ENCODE results near the gene CTTNBP2.

CTTNBP2 gene

DNA sequence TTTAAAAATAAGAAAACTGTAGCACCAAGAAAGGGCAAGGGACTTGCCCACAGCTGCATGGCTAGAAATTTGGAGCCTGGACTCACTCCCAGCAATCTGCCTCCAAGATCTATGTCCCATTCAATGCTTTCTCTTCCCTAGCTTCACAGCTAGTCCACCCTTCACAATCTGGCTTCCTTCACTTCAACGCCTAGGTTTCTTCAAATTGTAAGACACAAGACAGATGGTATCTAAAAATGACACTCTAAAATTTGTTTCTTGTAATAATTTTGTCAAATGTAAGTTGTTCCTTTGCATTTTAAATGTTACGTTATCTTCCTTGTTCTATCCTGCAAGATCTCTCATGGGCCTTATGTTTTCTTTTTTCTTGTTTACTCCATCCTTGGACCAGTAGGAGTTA, 48.6 kb downstream of the CTTNBP2 start:
- DNase-seq, result no peak

DNA sequence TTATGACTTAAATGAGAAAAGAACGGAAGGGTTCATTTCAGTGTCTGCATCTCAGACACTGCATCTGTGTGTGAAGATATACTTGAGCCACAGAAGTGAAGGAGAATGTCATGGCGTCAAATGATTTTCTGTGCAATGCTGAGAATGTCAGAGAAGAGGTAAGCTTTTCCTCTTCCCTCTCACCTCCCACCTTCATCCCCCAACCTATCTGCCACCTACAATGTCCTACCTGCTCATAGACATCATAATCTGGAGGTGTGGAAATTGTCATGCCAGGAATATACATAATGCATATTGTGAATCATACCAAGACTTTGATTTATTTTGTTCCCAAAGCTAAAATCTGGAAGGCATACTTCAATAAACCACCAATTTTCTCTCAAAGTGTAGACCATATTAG, 53.7 kb downstream of the CTTNBP2 start:
- DNase-seq, result no peak

DNA sequence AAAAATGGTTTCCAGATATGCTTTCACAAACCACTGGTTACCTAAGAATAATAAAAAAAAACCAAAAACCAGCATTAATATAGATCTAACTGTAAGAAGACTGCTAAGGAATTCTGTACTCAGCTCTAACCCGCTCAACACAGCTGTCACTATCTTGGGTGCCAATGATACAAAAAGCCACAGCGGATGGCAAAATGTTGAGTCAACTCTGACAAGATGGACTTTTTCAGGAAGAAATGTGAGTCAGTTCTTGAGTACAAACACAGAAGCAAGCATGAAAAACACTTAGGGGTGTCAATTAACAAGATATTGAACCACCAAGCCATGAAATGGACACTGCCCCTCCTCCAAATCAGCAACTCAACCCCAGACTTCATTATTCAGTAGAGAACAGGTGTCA, 55.0 kb downstream of the CTTNBP2 start:
- DNase-seq, result no peak

DNA sequence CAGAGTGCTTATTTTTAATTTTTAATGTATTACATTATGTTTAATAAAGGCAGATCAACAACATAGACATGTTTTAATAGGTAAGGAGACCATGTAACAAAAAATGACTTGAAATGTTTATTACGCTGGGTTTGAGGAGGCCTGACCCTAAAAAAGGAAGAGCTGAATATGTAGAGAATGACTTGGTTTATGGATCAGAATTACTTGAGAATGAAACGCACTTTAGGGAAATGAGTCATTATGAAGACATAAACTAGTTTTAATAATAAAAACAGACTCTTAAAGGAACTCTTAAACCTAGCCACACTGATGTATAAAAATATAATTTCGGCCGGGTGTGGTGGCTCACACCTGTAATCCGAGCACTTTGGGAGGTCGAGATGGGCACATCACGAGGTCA, 56.5 kb downstream of the CTTNBP2 start:
- DNase-seq, result no peak

DNA sequence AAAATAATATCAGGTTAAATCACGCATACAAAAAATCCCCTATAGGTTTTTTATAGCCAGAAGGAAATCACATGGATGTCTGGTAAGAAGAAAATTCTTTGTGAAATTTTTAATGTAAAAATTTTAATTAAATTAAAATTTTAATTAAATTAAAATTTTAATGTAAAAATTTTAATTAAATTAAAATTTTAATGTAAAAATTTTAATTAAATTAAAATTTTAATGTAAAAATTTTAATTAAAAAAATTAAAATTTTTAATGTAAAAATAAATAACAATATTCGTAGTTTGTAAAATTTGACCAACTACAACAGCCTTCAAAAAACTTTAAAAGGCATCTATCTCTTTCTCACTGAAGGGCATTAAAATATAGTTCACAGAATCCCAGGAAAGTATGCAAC, 61.5 kb downstream of the CTTNBP2 start:
- DNase-seq, result no peak

DNA sequence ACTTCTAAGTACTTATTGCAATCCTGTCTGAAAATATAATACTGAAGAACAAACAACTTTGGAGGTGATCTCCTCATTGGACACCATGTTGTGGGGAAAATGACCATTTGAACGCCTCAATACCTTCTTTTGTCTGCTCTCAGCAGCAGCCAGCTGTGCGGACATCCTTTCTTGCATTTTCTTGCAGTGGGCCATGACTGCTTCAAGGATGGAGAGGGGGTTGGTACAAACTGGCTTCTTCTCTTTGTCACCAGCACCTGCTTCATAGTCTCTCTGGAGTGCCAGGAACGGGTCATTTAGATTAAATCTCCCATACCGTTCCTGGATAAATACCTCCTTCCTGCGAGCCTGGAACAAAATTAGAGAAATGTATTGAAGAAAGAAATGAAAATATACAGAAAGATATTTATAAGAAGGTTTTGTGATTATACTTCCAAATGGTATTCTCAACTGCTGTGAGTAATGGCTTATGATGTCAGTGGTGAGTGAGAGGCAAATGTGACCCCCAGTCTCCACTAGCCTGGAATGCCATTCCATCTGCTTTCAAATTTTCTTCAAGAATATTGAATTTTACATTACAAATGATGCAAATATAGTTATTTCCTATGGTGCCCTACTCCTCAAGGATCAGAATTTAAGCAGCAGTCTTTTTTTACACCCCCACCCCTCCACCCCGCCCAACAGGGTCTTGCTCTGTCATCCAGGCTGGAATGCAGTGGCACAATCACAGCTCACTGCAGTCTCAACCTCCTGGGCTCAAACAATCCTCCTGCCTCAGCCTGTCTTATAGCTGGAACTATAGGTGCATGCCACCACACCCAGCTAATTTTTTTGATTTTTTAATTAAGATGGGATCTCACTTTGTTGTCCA, 62.4 kb downstream of the CTTNBP2 start:
- DNase-seq, result no peak

DNA sequence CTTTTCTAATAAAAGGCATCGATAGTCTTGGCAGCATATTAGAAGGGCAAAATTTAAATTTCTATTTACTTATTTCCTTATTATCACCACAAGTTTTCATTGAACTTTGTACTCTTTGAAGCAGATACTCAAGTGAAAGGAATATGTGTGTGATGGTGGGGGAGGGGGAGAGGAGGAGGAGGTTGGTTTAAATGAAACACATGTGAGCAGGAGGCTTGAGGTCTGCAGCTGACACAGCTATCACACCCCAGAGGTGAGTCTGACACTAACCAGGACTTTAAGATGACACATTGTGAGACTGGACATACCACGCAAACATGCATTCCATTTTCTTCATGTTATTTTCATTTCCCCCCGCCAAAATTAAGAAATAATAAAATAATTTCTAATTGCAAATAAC, 63.3 kb downstream of the CTTNBP2 start:
- no peak for DNase-seq

DNA sequence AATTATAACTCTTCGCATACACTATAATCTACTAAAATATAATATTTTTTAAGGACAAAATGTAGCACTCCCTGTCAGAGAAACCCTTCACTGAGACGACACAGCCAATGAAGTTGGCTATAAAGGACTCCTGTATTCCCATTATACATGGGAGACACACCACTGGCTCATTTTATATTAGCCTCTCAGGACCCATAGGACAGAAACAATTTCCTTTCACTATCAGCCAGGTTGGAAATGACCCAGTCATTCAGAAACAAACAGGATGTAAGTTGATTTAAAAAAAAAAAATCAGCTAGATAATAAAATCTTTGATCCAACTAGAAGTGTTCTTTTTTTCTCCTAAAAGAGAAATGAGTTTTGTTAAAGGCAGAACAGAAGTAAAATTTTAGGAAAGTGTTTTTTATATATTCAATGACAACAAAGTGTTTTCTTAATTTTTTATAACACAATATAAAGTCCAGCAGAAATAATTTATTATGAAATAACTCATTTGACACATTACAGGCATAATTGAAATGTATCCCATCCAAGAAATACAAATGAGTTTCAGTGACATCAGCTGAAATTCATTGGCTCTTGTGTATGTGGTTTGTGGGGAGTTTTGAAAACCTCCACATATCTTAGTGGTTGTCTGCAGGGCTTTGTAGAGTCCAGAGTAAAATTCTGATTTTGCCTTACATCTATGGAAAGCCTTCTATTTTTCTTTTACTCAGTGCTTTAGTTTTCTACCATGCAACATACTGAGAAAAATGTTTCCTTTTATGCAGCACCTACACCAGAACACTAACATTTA, 64.1 kb downstream of the CTTNBP2 start:
- DNase-seq, result no peak

DNA sequence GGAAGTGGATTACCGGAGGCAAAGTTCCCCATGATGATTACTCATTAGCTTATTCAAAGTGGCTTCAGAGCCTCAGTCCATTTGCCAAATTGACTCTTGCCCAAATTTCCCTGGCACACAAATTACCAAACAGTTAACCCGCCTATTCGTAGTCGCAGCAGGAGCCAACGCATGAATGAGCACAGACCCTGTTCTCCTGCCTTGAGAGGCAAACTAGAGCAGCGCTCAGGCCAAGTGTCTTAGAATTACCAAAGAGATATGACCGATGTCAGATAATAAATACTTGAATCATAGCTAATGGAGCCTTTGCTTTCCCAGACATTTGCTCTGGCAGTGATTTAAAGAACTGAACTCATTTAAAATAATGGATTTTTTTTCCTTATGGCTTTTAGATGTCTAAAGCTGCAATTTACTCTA, 64.9 kb downstream of the CTTNBP2 start:
- DNase-seq, result no peak

DNA sequence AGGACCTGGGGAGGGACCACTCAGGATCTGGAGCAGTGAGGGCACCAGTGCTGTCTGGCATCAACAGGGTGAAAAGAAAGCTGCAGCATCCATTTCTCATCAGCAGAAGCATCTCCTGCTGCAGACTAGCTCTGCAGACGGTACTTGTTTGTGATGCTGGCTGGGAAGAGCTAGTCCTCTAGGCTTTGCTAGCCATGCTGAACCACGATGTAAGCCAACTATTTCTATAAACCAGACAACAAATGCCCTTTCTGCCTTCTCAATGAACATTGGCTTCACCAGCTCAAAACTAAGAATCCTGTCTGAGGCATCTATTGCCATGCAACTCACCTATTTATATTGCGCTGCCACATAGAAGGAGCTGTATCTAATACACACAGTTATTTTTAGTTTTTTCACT, 65.6 kb downstream of the CTTNBP2 start:
- no peak for DNase-seq

DNA sequence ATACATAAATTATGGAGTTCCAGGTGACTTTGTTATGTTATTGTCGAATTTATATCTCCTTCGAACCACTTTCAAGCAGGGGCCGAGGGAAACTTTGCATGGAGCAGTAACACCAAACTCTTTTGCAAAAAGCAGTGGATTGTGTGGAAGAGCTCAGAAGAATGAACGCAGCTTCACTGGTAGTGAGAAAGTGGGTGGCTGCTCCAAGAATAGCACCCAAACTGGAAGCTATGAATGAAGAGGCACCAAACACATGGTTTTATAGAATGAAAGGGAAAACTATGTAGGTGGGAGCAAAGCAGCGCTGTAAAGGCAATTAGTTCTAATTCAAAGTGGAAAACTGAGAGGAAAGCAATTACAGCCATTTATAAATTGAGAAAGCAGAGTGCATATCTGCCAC, 67.2 kb downstream of the CTTNBP2 start:
- no peak for DNase-seq

DNA sequence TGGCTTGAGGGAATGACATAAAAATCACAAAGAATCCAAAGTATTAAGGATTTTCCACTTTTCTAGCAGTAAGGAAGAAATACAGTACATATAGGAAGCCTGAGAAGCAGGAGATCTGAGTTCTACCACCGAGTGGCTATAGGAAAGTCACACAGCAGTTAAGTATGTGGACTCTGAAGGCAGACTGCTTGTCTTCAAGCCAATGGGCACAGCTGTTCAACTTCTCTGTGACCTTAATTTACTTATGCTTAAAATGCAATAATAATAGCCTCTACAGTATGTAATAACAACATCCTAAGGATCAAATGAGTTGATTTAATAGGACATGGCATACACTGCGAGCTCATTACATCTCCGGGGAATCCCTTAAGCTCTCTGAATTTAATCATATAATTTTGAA, 68.0 kb downstream of the CTTNBP2 start:
- DNase-seq, result no peak

DNA sequence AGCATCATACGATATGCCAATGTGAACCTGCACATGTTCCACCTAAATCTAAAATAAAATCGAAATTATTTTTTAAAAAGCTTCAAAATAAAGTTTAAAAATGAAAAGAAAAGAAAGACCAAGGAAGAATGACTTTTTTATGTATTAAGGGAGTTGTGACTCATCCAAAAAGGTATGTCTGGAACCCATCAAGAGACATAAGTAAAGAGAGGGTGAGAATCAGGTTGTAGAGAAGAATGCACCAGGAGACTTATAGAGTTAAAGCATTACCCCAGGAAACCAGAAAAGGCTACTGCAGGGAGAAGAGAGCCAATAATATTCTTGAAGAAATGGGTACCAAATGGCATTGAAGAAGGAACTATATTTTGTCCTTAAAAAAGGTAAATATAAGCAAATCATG, 69.8 kb downstream of the CTTNBP2 start:
- DNase-seq, result no peak

DNA sequence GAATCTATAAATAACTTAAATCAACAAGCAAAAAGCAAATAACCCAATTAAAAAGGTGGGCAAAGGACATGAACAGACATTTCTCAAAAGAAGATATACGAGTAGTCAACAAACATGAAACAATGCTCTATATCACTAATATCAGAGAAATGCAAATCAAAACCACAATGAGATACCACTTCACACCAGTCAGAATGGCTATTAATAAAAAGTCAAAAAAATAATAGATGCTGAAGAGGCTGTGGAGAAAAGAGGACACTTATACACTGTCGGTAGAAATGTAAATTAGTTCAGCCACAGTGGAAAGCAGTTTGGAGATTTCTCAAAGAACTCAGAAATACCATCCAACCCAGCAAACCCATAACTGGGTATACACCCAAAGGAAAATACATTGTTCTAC, 70.6 kb downstream of the CTTNBP2 start:
- DNase-seq, result no peak

DNA sequence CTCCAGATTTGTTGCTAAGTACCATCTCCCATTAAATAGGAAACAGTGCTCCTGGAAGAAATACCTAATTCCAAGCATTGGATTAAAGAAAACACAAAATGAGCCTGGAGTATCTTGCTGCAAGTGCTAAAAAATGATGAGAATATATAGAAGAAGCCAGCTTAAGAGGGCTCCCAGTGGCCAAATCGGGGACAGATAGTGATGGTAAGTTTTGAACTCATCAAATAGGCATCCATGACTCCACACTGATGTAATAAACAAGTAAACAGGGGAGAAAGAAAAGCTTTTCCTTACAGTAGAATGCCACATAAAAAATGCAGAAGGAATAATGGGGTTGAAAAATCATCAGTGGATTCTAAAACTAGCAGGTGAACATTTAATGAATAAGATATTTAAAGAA, 72.4 kb downstream of the CTTNBP2 start:
- no peak for DNase-seq

DNA sequence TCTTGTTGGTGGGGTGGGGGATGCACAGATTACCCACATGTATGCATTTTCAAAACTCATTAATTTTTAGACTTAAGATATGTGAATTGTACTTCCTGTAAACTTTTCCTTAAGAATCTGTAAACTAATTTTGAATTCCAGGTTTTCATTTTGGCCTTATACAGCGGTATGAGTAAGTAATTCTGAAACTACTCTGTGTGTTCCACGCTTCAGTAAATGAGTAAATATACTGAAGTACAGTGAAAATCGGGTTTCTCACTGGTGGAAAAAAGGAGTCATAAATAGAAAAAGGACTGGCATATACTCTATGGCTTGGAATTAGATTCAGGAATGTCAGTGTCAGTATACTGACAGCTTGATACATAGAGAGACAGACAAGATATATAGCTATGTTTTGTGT, 72.8 kb downstream of the CTTNBP2 start:
- DNase-seq, result no peak

DNA sequence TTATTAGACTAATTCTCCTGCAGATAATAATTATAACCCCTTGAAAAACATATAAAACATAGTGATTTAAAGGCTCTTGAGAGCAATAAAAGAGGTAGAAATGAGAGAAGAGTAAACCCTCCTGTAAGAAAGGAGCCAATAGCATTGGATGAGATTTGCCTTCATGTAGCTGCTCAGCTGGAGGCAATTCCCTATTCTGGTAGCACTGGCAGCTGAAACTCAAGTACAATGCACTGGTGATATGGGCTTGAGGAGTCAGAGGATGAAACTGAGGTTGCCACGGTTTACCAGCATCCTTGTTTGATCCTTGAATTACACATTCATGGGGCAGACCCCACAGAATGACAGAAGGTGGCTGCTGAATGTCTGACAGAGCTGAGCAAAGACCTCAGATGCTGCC, 76.4 kb downstream of the CTTNBP2 start:
- no peak for DNase-seq

DNA sequence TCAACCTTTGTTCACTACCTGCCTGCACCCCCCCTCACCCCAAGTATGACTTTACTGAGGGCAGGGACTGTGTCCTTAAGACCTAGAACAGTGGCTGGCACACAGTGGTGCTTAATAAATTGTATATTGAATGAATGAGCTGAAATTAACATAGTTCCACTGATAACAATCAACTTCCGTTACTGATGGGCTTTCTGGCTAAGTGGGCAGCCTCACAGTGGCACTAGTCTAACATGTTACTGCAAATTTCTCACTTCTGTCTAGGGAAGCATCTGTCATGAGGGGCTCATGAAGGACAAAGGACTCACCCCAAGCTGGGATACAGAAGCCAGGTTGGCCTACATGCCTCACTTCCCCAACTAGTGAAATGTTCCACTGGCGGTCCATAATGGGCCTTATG, 79.3 kb downstream of the CTTNBP2 start:
- DNase-seq, result no peak

DNA sequence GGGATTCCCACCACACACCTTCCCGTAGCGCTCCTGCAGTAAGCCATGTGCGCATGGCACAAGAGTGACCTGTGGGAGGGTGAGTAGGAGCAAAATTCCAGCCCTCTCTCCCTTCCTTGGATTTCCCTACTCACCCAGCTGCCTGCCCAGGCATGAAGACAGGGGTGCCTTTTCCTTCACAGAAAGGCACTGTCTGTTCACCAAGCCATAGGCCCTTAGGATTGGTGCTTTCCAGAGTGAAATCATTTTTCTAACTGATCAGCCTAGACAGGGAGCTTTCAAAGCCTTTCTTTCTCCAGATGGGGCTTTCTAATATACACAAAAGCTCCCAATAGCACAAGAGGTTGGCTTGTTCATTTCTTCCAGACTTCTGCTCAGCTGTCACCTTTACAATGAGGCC, 79.7 kb downstream of the CTTNBP2 start:
- DNase-seq, result no peak

DNA sequence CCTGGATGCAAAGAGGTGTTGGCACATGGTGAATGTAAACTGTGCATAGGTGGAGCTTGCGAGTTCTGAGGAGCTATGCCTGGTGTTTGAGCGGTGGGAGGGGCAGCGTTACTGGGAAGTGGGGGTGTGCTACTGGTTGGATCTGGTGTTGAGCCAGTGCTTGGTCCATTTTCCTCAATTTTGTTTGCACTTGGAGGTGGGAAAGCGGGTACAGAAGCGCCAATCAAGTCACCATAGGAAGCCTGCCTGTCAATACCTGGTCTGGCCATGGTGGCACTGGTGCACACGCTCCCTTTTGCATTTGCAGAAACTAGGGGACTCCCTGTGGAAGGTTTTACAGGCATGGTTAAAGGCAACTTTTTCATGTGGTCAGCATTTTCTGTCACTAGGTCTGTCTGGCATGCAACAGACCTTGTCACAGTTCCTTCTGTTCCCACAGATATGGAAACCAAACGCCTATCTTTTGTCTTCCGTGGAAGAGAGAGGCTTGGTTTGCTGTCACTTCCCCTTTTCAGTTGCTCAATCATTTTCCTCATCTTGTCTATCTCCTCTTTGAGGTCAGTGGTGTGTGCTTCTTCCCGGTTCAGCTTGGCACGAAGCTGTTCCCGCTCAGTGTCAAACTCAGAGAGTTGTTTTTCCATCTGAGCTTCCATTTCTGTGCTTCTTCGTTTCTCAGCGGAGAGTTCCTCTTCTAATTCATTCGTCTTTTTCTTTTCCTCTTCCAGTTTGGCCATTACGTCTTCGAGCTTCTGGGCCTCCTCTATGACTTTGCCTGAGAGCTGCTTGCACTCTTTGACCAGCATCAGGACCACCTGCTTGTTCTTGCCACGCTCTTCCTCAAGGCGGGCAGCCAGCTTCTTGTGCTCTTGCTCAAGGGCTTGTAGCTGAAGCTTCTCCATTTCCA, 81.1 kb downstream of the CTTNBP2 start:
- DNase-seq, result peak; percentile 95

DNA sequence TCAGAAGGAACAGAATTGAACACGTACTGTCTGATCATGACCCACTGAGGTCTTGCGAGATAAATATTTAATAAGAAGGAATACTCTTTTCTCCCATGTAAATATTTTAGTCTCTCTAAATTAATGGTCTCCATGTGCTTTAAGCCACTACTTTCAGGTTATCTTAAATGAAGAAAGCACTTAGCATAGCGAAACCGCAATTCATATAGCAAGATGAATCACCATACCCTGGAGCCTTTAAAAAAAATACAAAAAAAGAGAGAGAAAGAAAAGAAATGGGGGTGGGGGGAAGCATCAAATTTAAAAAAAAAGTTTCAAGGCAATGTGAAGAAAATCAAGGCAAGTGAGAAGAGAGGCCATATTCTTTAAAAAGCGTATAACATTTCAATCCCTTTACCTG, 82.5 kb downstream of the CTTNBP2 start:
- DNase-seq, result no peak

DNA sequence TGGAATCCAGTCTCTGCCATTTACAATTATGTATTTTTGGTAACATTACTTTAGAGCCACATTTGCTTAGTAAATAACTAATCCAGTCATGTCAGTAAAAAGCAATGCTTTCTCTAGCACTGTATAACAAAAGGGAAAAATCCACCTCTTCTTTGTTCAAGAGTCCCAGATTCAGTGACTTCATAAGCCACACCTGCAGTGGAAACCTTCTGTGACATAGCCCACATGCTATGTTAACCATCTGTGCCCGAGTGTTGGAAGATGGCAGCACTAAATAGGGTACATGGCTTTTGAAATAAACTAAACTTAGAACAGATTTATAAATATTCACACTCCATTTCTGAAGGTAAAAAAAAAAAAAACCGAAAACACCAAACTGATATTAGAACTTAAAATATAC, 83.0 kb downstream of the CTTNBP2 start:
- DNase-seq, result no peak

DNA sequence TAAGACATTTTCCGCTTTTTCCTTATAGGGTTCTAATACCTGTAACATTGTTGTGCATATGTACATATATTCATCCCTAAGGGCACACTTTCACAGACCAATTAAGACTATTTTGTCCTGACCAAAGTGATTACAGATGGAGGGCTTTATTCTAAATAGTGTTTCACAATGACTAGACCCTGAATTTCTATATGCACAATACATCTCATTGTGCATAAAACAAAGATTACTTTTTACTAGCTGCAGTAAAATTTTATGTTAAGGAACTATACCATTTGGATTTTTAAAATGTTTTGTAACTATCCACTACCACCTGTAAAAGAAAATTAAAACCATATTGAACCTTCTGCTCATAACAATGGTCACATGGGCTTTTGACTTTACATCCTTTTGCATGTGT, 87.8 kb downstream of the CTTNBP2 start:
- DNase-seq, result no peak

Data from KG1 (cell line).